ENCODE results near the gene TMC4.

GRCh38 chr19:54147676-54148075 lies 25.3 kb downstream of the TMC4 start:
- TF ChIP-seq CTCF (optimal IDR thresholded peaks at IDR 0.05 in 1 of 3, IDR thresholded peaks at IDR 0.05 in 1 of 3, conservative IDR thresholded peaks at IDR 0.05 in 1 of 3; ENCODE audit: extremely low read depth in 1 of 3, insufficient read depth in 2 of 3, low read length in 3 of 3) (no peak), EZH2 (IDR thresholded peaks at IDR 0.05; ENCODE audit: low read length) (no peak)
